KMS-11 (cell line): ENCODE measurements around the gene RSPRY1.
"Not testable (repeated sequence)": the region's sequence is repeated elsewhere in the genome, so short reads cannot be mapped to it uniquely, and the experiment has no call there.

ENCODE experiments used
- H2AFZ ChIP-seq: fragments of 200-600 bp; sonication (generic); 2 replicates; pipeline ENCODE4 v1.6.1; 2016; ENCODE audit warnings: antibody characterized with exemption, mixed run types, low read depth
- H3K27ac ChIP-seq: fragments of 200-600 bp; sonication (generic); 2 replicates; pipeline ENCODE4 v1.6.1; 2016; ENCODE audit warnings: mild to moderate bottlenecking, mixed run types
- H3K27me3 ChIP-seq: fragments of 200-600 bp; sonication (generic); 2 replicates; pipeline ENCODE4 v1.6.1; 2017; ENCODE audit warnings: mild to moderate bottlenecking, low read depth, mixed run types, moderate library complexity; ENCODE audit not compliant: insufficient read depth
- H3K36me3 ChIP-seq: fragments of 200-600 bp; sonication (generic); 2 replicates; pipeline ENCODE4 v1.6.1; 2017; ENCODE audit warnings: mild to moderate bottlenecking, mixed run types; ENCODE audit not compliant: insufficient read depth
- H3K4me1 ChIP-seq: fragments of 200-600 bp; sonication (generic); 2 replicates; pipeline ENCODE4 v1.6.1; 2016; ENCODE audit warnings: mild to moderate bottlenecking, low read depth, mixed run types; ENCODE audit not compliant: poor library complexity, severe bottlenecking
- H3K4me2 ChIP-seq: fragments of 200-600 bp; sonication (generic); 2 replicates; pipeline ENCODE4 v1.7.0; 2016; ENCODE audit warnings: mild to moderate bottlenecking, mixed run types
- H3K4me3 ChIP-seq: fragments of 200-600 bp; sonication (generic); IDR thresholded peaks from 2 replicates; pipeline ENCODE4 v1.6.1; 2017; ENCODE audit warnings: low read depth, low read length, mixed read lengths; ENCODE audit not compliant: insufficient read depth
- H3K79me2 ChIP-seq: fragments of 200-600 bp; sonication (generic); 2 replicates; pipeline ENCODE4 v1.6.1; 2016; ENCODE audit warnings: low read depth, mixed run types; ENCODE audit not compliant: insufficient read depth
- H3K9ac ChIP-seq: fragments of 200-600 bp; sonication (generic); 2 replicates; pipeline ENCODE4 v1.6.1; 2016; ENCODE audit warnings: mild to moderate bottlenecking, mixed run types
- H4K20me1 ChIP-seq: fragments of 200-600 bp; sonication (generic); 2 replicates; pipeline ENCODE4 v1.6.1; 2016; ENCODE audit warnings: mild to moderate bottlenecking, mixed run types; ENCODE audit not compliant: insufficient read depth
- CTCF ChIP-seq: fragments of 200-600 bp; sonication (generic); conservative IDR thresholded peaks from 2 replicates; pipeline ENCODE4 v1.6.1; 2017; ENCODE audit warnings: low read depth, mild to moderate bottlenecking, antibody characterized with exemption, low read length, moderate library complexity, mixed read lengths

RSPRY1 gene

GRCh38 chr16:57264950-57265371 lies 78.8 kb downstream of the RSPRY1 start:
- no peak overlapping the region for H3K4me2 ChIP-seq
- TF ChIP-seq CTCF: no peak
- no peaks in the 10 kb centered on the region for H3K79me2 ChIP-seq
- H3K9ac ChIP-seq: no peak overlapping the region
- no peaks in the 10 kb centered on the region for H3K27me3 ChIP-seq
- H2AFZ ChIP-seq: no peak overlapping the region
- no peak overlapping the region for H3K4me3 ChIP-seq
- H3K4me1 ChIP-seq: no peaks in the 10 kb centered on the region
- H3K27ac ChIP-seq: no peak overlapping the region
- no peaks in the 10 kb centered on the region for H4K20me1 ChIP-seq
- no peaks in the 10 kb centered on the region for H3K36me3 ChIP-seq

GRCh38 chr16:57265850-57266530 lies 79.9 kb downstream of the RSPRY1 start:
- no peaks in the 10 kb centered on the region for H3K4me1 ChIP-seq
- H4K20me1 ChIP-seq: no peaks in the 10 kb centered on the region
- TF ChIP-seq CTCF: no peak
- no peak overlapping the region for H3K4me2 ChIP-seq
- no peak overlapping the region for H2AFZ ChIP-seq
- H3K79me2 ChIP-seq: no peaks in the 10 kb centered on the region
- H3K4me3 ChIP-seq: no peak overlapping the region
- H3K36me3 ChIP-seq: no peaks in the 10 kb centered on the region
- H3K9ac ChIP-seq: no peak overlapping the region
- H3K27ac ChIP-seq: no peak overlapping the region
- H3K27me3 ChIP-seq: no peaks in the 10 kb centered on the region

GRCh38 chr16:57266531-57267260 lies 80.6 kb downstream of the RSPRY1 start:
- Histone ChIP-seq H3K36me3 (no peaks in the 10 kb centered on the region), H3K4me3 (no peak overlapping the region), H3K79me2 (no peaks in the 10 kb centered on the region), H3K4me2 (no peak overlapping the region), H3K27ac (no peak overlapping the region), H3K9ac (no peak overlapping the region), H3K27me3 (no peaks in the 10 kb centered on the region), H4K20me1 (no peaks in the 10 kb centered on the region), H2AFZ (no peak overlapping the region), H3K4me1 (no peaks in the 10 kb centered on the region)
- no peak for TF ChIP-seq CTCF

- H3K4me3 ChIP-seq, H3K27ac ChIP-seq, H3K27me3 ChIP-seq, H3K9ac ChIP-seq, H3K4me2 ChIP-seq, H3K4me1 ChIP-seq, H3K36me3 ChIP-seq, H2AFZ ChIP-seq, H4K20me1 ChIP-seq, H3K79me2 ChIP-seq: not testable (repeated sequence)
Measured at GRCh38 chr16:57267343-57267742, 81.2 kb downstream of the RSPRY1 start.
